GM18508 (cell line): Measurements from ENCODE around the gene GLIPR1.

ENCODE experiments used
- ATAC-seq: cut with Tn5 transposase; IDR thresholded peaks from one replicate; pipeline ENCODE4 v1.9.1; 2021; ENCODE audit warnings: moderate number of reproducible peaks; ENCODE audit not compliant: insufficient read depth, unreplicated experiment

GLIPR1 gene

DNA sequence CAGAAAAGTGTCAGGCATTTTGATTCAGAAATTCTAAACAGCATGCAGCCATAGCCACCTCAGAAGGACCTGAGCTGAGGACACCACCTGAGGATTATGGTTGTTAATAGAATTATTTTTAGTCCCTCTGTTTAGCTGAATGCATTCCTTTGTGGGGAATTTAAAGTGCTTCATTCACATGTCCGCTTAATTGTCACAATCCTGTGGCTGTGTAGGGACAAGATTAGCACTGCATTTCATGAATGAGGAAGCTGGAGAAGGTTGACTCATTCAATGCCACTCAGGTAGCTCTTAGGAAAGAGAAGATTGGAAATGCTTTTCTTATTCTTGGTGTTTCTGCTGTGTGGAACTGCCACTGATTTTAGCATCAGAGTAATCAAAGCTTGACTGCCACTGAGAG, 72.8 kb downstream of the GLIPR1 start:
- no peak for ATAC-seq
